ENCODE data around the gene MSMP. TPM values are rescaled to one million over a fixed set of nuclear protein-coding genes. Genes with fewer than 3 reads are reported as not detected.

Gene MSMP, protein sequence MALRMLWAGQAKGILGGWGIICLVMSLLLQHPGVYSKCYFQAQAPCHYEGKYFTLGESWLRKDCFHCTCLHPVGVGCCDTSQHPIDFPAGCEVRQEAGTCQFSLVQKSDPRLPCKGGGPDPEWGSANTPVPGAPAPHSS
- not detected in 2 replicates for total RNA-seq (ENCODE audit: low replicate concordance)

DNA sequence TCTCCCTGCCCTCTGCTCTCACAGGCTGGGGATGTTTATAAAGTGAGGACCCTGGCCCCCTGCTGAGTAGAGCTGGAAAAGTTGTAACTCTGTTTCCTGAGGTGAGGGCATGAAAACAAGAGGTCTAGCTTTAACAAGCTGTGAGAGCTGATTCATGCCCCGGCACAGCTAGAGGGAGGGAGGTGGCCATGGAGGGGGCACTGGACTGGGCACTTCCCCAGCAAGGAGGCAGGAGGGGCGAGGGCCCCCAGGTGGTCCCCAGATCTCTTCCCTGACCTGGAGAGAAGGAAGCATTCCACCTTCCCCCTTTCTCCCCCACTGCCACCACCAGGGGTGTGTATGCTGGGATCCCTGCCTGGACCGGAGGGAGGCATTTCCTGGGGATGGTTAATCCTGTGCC lies at the start of gene MSMP:
Gene MSMP, minus strand, starts transcription at position 13 of the 400 bp plus-strand sequence. CDS start 147 bp downstream, outside the sequence.

DNA sequence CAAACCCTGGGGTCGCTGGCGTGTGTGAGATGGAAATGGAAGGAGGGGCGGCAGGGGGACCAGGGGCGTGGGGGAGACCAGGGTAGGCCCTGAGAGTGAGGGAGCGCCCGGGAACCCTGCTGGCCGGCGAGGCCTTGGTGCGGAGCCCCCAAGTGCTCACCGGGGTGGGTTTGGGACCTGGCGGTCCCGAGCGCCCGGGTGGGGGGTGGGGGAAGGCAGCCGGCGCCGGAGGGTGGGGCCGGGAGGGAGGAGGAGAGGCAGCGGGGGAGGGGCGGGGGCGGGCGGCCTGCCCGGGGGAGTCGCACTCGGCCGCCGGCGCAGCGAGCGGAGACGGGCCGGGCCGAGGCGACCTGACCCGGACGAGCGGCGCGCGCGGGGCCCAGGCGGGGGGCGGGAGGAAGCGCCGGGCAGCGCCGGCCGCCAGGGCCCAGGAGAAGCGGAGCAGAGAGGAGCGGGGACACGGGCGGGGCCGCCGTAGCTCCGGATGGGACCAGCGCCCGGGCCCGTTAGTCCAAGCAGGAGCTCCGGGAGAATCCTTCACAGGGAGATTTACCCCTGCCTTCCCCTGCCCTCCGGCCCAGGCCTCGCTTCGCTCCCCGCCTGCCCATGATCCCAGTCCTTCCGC lies 37.3 kb upstream of the MSMP start, which contains the start of gene NPR2:
Gene NPR2, plus strand, starts transcription at position 295 of the 625 bp plus-strand sequence. CDS start 818 bp downstream, outside the sequence.

DNA sequence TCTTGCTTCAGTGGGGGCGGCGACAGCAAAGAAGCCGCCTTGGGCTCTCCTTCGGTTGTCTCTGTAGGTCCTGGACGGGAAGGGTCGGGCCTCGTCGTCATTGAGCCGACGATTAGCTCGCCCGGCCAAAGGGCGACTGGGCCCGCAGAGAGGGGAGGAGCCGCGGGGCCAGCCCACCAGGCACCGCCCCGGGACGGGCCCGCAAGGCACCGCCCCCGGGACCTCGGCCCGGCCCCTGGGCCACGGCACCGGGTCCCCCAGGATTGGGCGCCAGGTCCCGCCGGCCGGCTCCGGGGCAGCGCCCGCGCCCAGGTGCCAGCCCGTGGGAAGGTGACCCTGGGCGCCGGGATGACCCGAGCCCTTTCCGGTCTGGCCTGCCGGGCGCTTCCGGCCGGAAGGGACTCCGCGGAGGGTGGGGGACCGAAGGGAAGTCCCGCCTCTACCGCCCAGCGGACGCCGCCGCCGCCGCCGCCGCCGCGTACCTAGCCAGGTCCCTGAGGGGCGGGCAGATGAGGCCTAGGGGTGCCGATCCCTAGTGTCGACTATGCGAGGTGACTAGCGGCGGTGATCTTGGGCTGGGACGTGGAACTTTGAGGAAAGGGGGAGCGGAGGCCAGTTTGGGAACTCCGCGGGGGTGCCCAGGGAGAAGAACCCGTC lies 5.1 kb downstream of the MSMP start, which contains the start of the genes GBA2 and RGP1:
Gene GBA2, minus strand, starts transcription at position 371 of the 657 bp plus-strand sequence. CDS start 524 bp downstream, outside the sequence.
Gene RGP1, plus strand, starts transcription at position 430 of the 657 bp plus-strand sequence. CDS start 469 bp downstream, outside the sequence.

DNA sequence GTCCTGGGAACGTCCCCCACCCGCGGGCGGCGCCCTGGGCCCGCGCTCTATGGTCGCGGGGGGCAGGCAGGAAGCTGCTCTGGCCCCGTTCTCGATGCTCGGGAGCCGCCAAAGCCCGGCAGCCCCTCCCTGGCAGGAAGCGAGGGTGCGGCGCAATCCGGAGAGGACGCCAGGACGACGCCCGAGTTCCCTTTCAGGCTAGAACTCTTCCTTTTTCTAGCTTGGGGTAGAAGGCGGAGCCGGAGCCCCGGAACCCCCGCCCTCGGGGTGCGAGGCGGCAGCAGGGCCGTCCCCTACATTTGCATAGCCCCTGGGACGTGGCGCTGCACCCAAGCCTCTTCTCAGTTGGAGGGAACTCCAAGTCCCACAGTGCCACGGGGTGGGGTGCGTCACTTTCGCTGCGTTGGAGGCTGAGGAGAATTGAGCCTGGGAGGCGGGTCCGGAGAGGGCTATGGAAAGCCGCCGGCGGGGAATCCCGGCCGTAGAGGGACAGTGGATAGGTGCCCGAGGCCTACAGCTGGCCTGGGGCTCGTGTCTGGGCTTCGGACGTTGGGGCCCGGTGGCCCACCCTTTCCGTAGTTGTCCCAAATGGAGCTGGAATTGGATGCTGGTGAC lies 21.8 kb downstream of the MSMP start, which contains the start of the genes CREB3 and TLN1:
Gene CREB3, plus strand, starts transcription at position 482 of the 615 bp plus-strand sequence. Its CDS starts 107 bp downstream, at position 589.
Gene TLN1, minus strand, starts transcription at position 11 of the 615 bp plus-strand sequence. CDS start 6,501 bp downstream, outside the sequence.

Other genes starting within 250 kb of the MSMP start
- 5.7 and 18.8 TPM in 2 replicates for gene TESK1, start 149.0 kb downstream of the MSMP start, total RNA-seq (ENCODE audit: low replicate concordance)
- gene CD72, start 135.9 kb downstream of the MSMP start, total RNA-seq (ENCODE audit: low replicate concordance) = 0.30 and 3.5 TPM in 2 replicates
- gene SIT1, start 103.3 kb downstream of the MSMP start, total RNA-seq (ENCODE audit: low replicate concordance) = 0.12 and 0.15 TPM in 2 replicates
- 21,628 and 54,922 TPM in 2 replicates for gene RMRP, start 96.3 kb downstream of the MSMP start, total RNA-seq (ENCODE audit: low replicate concordance)
- gene CCDC107, start 96.0 kb downstream of the MSMP start, total RNA-seq (ENCODE audit: low replicate concordance) = 13.5 and 17.8 TPM in 2 replicates
- gene ARHGEF39, start 89.1 kb downstream of the MSMP start, total RNA-seq (ENCODE audit: low replicate concordance) = 0.53 TPM in 1 of 2 replicates, not detected in the other
- 0.98 TPM in 1 of 2 replicates, not detected in the other for gene CA9, start 80.3 kb downstream of the MSMP start, total RNA-seq (ENCODE audit: low replicate concordance)
- gene TPM2, start 64.4 kb downstream of the MSMP start, total RNA-seq (ENCODE audit: low replicate concordance) = 835 and 1,197 TPM in 2 replicates
- 309 and 372 TPM in 2 replicates for gene TLN1, start 22.1 kb downstream of the MSMP start, total RNA-seq (ENCODE audit: low replicate concordance)
- 28.4 and 66.7 TPM in 2 replicates for gene CREB3, start 21.6 kb downstream of the MSMP start, total RNA-seq (ENCODE audit: low replicate concordance)
- gene GBA2, start 5.0 kb downstream of the MSMP start, total RNA-seq (ENCODE audit: low replicate concordance) = 23.5 and 27.1 TPM in 2 replicates
- gene RGP1, start 5.0 kb downstream of the MSMP start, total RNA-seq (ENCODE audit: low replicate concordance) = 8.3 and 11.0 TPM in 2 replicates
- 18.7 and 19.5 TPM in 2 replicates for gene NPR2, start 37.3 kb upstream of the MSMP start, total RNA-seq (ENCODE audit: low replicate concordance)
- gene SPAG8, start 58.0 kb upstream of the MSMP start, total RNA-seq (ENCODE audit: low replicate concordance) = 1.2 and 1.3 TPM in 2 replicates
- 11.3 and 37.8 TPM in 2 replicates for gene HINT2, start 60.8 kb upstream of the MSMP start, total RNA-seq (ENCODE audit: low replicate concordance)
- gene FAM221B, start 74.5 kb upstream of the MSMP start, total RNA-seq (ENCODE audit: low replicate concordance) = not detected in 2 replicates
- 1.6 and 2.3 TPM in 2 replicates for gene TMEM8B, start 75.0 kb upstream of the MSMP start, total RNA-seq (ENCODE audit: low replicate concordance)
- not detected in 2 replicates for gene OR13J1, start 116.1 kb upstream of the MSMP start, total RNA-seq (ENCODE audit: low replicate concordance)
- gene HRCT1, start 151.9 kb upstream of the MSMP start, total RNA-seq (ENCODE audit: low replicate concordance) = 12.0 TPM in 1 of 2 replicates, not detected in the other
- 0.12 and 0.68 TPM in 2 replicates for gene SPAAR, start 155.2 kb upstream of the MSMP start, total RNA-seq (ENCODE audit: low replicate concordance)
- gene OR2S2, start 203.9 kb upstream of the MSMP start, total RNA-seq (ENCODE audit: low replicate concordance) = 0.08 TPM in 1 of 2 replicates, not detected in the other